GM23248 (cell line): ENCODE data around the gene CAV2.

Experiments
- EZH2 ChIP-seq: fragments of 200-600 bp; sonication (generic); IDR thresholded peaks from 2 replicates; pipeline ENCODE4 v1.6.1; 2018; ENCODE audit warnings: antibody characterized with exemption, mild to moderate bottlenecking; ENCODE audit not compliant: insufficient read depth, poor library complexity, severe bottlenecking
- EZH2phosphoT487 ChIP-seq: fragments of 200-600 bp; sonication (generic); IDR thresholded peaks from 2 replicates; pipeline ENCODE4 v1.6.1; 2018; ENCODE audit warnings: antibody characterized with exemption, moderate library complexity, mild to moderate bottlenecking, low read depth; ENCODE audit not compliant: insufficient read depth

DNA sequence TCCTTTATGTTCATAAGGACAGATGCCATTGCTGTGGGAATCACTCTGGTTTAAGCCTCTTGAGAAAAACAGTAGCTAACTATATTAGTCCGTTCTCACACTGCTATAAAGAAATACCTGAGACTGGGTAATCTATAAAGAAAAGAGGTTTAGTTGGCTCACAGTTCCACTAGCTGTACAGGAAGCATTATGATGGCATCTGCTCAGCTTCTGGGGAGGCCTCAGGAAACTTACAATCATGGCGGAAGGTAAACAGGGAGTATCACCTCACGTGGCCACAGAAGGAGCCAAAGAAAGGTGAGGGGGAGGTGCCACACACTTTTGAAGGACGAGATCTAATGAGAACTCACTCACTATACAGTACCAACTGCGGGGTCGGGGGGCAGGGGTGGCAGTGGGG is 2.9 kb upstream of the CAV2 start:
- TF ChIP-seq EZH2phosphoT487: no peak
- no peak for TF ChIP-seq EZH2
